NCI-H748 (cell line): ENCODE data around the gene MRPL10.

Experiments
- DNase-seq: peaks from one replicate; lab custom pipeline; 2025; ENCODE audit not compliant: unreplicated experiment; lab: John Stamatoyannopoulos, UW

MRPL10 gene

DNA sequence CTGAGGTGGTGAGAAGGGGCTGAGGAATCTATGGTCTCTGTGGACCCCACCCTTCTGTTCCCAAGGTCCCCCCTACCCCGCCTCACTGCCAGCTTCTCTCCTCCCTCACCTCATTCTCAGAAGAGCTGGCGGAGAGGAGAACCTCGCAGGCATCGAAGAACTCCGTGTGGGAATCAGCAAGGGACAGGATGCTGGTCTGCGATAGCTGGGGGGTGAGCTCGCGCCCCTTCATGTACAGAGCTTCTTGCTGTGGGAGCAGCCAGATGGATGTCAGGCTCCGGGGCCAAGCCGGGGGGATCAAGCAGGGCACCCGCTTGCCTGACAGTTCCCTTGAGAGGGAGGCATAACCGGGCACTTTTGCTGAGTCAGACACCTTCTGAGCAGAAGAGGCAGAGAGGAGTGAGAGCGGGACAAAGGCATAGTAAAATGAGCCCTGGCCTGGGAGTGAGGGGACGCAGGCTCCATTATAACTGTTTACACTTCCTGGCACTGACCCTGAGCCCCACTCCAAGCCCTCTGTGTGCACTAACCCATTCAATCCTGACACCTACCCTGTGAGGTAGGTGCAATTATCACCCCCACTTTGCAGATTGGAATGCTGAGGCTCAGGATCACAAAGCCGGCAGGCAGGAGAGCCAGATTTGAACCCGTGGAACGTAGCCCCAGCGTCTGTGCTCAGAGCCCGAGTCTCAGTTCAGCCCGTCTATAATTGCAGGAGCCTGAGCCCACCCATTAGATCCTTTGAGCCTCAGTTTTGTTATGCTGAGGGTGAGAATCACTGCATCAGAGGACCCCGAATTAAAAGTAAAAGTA lies 16.0 kb downstream of the MRPL10 start:
- no peak for DNase-seq

DNA sequence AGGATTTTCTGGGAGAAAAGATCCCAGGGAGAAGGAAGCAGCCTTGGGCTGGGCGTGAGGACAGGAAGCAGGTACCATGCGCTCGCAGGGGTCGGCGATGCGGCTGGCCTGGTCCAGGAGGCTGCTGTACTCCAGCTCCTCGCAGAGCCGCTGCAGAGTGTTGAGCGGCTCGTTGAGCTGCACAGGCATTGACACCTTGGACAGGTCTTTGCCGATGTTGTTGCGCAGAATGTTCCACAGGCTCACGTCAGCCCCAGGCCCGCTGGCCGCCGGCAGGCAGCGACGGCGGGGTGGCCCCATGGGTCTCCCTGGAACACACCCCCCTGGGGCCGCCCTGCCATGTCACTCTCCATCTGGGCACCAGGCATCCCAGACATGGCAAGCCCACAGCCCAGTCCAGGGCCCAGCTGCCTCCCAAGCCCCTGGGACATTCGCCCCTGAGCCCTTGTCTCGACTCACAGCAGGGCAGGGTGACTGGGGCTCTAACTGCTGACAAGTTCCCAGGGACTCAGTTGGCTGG lies 17.8 kb downstream of the MRPL10 start:
- no peak for DNase-seq

GRCh38 chr17:47813077-47813476 lies 18.3 kb downstream of the MRPL10 start:
- no peak for DNase-seq

- DNase-seq, result no peak
Observed at GRCh38 chr17:47812146-47812920, 19.0 kb downstream of the MRPL10 start.

DNA sequence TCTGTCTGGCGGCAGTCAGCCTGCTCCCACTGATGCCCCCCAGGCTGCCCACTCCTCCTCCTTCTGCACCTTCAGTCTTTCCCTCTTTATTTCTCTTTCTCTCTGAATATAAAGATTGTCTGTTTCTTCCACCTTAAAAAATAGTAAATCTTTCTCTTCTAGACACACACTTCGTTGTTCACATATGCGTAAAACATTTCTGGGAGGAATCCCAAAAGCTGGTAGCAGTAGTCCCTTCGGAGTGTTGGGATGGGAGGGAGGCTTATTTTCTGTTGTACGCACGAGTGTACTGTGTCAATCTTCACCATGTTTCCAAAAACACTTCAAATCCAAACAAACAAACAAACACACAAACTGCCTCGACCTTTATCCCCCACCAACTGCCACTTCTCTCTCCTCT lies 19.6 kb downstream of the MRPL10 start:
- no peak for DNase-seq

DNA sequence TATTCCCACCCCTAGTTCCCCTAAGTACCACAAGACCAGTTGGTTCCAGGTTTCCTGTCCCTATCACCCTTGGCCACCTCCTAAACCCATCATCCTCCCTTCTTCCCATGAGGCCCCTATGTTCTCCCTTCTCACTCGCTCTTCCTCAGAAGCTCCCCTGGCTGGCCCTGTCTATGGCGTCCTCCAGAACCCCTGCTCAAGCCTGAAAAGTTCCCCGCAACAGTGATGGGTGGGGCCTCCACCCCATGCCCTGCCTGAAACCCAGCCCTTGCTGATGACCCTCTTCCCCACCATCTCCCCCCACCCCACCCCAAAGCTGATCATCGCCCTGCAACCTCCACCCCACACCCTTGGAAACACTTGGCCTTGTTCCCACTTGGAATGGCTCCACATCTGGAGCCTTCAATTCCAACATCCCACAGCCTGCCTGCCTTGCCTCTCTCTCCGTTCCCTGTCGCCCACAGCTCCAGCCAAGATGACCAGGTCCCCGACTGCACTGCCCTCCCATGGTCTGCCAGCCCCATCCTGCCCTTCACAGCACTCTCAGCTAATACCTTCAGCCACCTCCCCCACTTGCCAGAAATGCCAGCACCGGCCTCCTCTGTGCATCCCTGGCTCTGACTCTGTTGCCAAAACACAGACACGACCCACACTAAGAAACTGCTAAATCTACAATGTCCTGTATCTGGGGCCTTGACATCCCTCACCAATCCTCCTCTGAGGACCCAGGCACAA lies 20.3 kb downstream of the MRPL10 start:
- DNase-seq, result no peak

DNA sequence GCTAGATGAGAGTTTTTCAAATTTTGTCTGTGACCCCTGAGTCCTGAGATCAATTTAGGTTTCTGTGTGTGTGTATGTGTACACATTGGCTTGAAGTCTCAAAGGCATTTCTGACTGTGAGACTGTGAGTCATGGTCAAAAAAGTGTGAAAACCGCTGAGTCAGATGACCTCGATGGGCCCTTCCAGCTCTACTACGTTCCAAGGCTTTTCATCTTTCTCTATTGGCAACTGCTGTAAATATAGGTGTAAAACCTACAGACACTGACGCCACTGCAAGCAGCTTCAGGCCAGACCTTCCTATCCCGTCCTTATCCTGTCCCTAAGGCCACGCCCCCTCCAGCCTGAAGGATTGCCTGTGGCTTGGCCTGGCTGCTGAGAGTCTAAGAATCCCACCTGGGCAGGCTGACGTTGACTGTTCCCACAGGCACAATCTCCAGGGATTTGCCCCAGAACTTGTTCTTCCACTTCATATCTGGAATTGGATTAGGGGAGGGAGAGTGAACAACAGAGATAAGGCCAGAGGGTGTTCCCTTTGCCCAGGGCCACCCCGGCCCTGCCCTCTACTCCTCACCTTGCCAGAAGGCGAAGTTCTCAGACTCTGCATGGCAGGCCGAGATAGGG lies 21.0 kb downstream of the MRPL10 start:
- DNase-seq, result peak; percentile 6

GRCh38 chr17:47808830-47809480 lies 22.4 kb downstream of the MRPL10 start:
- DNase-seq, result no peak

- DNase-seq, result no peak
Observed at GRCh38 chr17:47808036-47808829, 23.1 kb downstream of the MRPL10 start.

- DNase-seq, result no peak
Observed at GRCh38 chr17:47807421-47807820, 23.9 kb downstream of the MRPL10 start.

- DNase-seq, result no peak
Observed at GRCh38 chr17:47806913-47807255, 24.5 kb downstream of the MRPL10 start.

DNA sequence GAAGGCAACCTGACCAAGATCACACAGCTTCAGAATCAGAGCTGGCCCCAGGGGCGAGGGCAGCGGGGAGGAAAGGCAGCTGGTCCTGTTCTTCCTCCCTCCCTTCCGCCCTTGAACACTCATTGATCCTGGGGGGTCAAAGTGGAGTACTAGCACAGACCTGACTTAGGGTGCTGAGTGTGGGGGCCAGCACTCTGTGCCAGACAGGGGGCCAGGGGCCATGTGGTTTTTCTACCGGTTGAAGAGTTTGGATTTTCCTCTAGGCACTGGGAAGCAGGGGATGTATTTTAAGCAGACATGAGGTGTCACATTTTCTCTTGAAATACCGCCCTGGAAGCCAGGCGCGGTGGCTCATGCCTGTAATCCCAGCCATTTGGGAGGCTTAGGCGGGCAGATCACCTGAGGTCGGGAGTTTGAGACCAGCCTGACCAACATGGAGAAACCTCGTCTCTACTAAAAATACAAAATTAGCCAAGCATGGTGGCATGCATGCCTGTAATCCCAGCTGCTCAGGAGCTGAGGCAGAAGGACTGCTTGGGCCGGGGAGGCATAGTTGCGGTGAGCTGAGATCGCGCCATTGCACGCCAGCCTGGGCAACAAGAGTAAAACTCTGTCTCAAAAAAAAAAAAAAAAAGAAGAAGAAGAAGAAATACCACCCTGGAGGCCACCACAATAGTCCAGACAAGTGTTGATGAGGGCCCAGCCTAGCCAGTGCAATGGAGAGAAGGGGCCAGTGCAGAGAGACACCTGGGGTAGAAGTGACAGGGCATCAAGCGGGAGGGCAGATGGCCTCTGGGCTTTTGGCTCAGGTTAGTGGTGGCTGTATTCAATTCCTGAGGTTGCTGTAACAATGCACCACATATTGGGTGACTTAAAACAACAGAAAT lies 25.1 kb downstream of the MRPL10 start:
- DNase-seq, result no peak

GRCh38 chr17:47804461-47804860 lies 26.9 kb downstream of the MRPL10 start:
- no peak for DNase-seq

- DNase-seq, result no peak
Observed at GRCh38 chr17:47803751-47804150, 27.6 kb downstream of the MRPL10 start.

DNA sequence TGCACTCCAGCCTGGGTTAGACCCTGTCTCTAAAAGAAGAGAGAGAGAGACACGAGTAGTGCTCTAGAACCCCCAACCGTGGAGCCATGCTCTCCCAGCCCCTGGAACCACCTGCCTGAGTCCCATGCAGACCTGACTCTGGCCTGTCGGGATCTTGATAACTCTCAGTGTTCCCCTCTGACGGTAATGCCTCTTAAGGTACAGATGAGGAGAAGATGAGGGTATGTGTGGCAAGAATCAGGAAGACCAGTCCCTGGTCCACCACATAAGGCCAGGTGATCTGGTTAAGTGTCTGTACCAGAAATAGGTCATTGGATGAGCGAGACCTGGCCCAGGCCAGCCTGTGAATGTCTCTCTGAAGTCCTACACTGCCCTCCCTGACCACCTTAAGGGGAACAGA lies 28.1 kb downstream of the MRPL10 start:
- DNase-seq, result no peak

GRCh38 chr17:47802341-47803022 lies 28.9 kb downstream of the MRPL10 start:
- peak; percentile 78 for DNase-seq

DNA sequence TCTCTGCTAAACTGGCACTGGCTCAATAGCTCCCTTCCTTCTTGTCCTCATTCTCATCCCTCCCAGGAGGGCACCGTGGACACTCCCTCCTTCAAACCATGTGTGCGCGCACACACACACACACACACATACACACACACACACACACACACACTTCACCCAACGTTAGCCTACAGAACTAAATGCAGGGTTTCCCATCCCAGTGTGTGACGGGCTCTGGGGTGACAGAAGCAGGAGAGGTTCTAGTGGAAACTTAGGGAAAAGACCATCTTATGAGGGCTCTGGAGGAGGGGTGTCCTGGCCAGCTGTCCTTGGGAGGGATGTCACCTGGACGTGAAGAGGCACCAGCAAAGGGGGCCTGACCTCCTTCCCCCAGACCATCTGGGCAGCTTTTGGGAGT lies 29.4 kb downstream of the MRPL10 start:
- no peak for DNase-seq

- no peak for DNase-seq
Observed at GRCh38 chr17:47801176-47801765, 30.1 kb downstream of the MRPL10 start.
